GM10266 (cell line): ENCODE results near the gene GNAT1.

Experiments used
- DNase-seq: peaks from one replicate; pipeline ENCODE4 v3.0.0; 2012; ENCODE audit errors: extremely low spot score
- CTCF ChIP-seq: IDR thresholded peaks from 2 replicates; pipeline ENCODE4 v1.5.1; 2012; ENCODE audit warnings: mild to moderate bottlenecking, low read depth; ENCODE audit not compliant: control insufficient read depth, insufficient read depth; ENCODE audit errors: missing control alignments

GNAT1 gene

GRCh38 chr3:50215529-50215928 lies 24.1 kb downstream of the GNAT1 start:
- no peak for TF ChIP-seq CTCF
- no peak for DNase-seq

GRCh38 chr3:50217681-50218080 lies 26.3 kb downstream of the GNAT1 start:
- no peak for TF ChIP-seq CTCF
- no peak for DNase-seq

- no peak for TF ChIP-seq CTCF
- no peak for DNase-seq
Measured at GRCh38 chr3:50218448-50218847, 27.0 kb downstream of the GNAT1 start.

- no peak for TF ChIP-seq CTCF
- no peak for DNase-seq
Measured at GRCh38 chr3:50219285-50219684, 27.9 kb downstream of the GNAT1 start.

GRCh38 chr3:50220109-50220508 lies 28.7 kb downstream of the GNAT1 start:
- TF ChIP-seq CTCF: no peak
- DNase-seq: no peak

GRCh38 chr3:50221051-50221410 lies 29.6 kb downstream of the GNAT1 start:
- no peak for TF ChIP-seq CTCF
- DNase-seq: no peak

GRCh38 chr3:50221411-50222168 lies 30.2 kb downstream of the GNAT1 start:
- TF ChIP-seq CTCF: peak; percentile 30
- no peak for DNase-seq
